Posterior vena cava (tissue), 2 donors: ENCODE data around the gene MTA1. TPM values are rescaled to one million over a fixed set of nuclear protein-coding genes. Genes with fewer than 3 reads are reported as not detected.

Experiments used
- DNase-seq: peaks from one replicate; pipeline ENCODE4 v3.0.0-alpha.2; 2020; ENCODE audit warnings: low spot score
- intact Hi-C, 2 donors: fragments of 100-400 bp; cut with DNase I; formaldehyde crosslinking; loops; one replicate each; pipeline versions ENCODE4 v1.14.1 to v1.14.2; 2022 to 2023
- total RNA-seq, 2 donors: library from RNA; stranded (reverse); fragmentation: NEBNext Ultra II Directional; extraction: Animal tissue kit (Norgen Biotek cat#: 25700); gene quantifications; one replicate each; pipeline ENCODE4 v1.2.1, GENCODE V29; 2021
- donor health status: DM: yes; HTN: yes; CAD: no.
- donor health status: DM: yes; HTN: yes; CAD: no.

Gene MTA1
- total RNA-seq, 2 donors from 2014 or later, result 60.7 to 62.0 TPM

GRCh38 chr14:105398726-105399465 is 20.7 kb upstream of the MTA1 start:
- intact Hi-C loops, result no loop called here
- no peak for DNase-seq

- intact Hi-C loops, result no loop called here
- DNase-seq, result no peak
These were observed 20.2 kb upstream of the MTA1 start for GRCh38 chr14:105399466-105399775.

- DNase-seq, result no peak
- intact Hi-C loops, result no loop called here
These were observed 19.6 kb upstream of the MTA1 start for GRCh38 chr14:105400016-105400415.

- intact Hi-C loops, result no loop called here
- DNase-seq, result no peak
These were observed 17.9 kb upstream of the MTA1 start for GRCh38 chr14:105401699-105402098.

GRCh38 chr14:105408592-105408991 is 11.0 kb upstream of the MTA1 start:
- intact Hi-C loops, result no loop called here
- DNase-seq, result peak; percentile 78

GRCh38 chr14:105409364-105409763 is 10.3 kb upstream of the MTA1 start:
- intact Hi-C loops, result no loop called here
- DNase-seq, result no peak

GRCh38 chr14:105410642-105411016 is 9.0 kb upstream of the MTA1 start:
- no peak for DNase-seq
- intact Hi-C loops, result no loop called here

GRCh38 chr14:105411017-105411941 is 8.3 kb upstream of the MTA1 start:
- intact Hi-C loops, result no loop called here
- peak; percentile 84 for DNase-seq

GRCh38 chr14:105411985-105412770 is 7.4 kb upstream of the MTA1 start:
- peak; percentile 50 for DNase-seq

GRCh38 chr14:105412771-105413543 is 6.7 kb upstream of the MTA1 start:
- intact Hi-C loops, result no loop called here
- DNase-seq, result peak; percentile 64

More at GRCh38 chr14:105411985-105412770, 7.4 kb upstream of the MTA1 start:
- intact Hi-C loops, result no loop called here

GRCh38 chr14:105413544-105413886 is 6.1 kb upstream of the MTA1 start:
- peak; percentile 49 for DNase-seq
- intact Hi-C loops, result no loop called here

- DNase-seq, result peak; percentile 93
- intact Hi-C loops, result no loop called here
These were observed 4.9 kb upstream of the MTA1 start for GRCh38 chr14:105414456-105415371.

- DNase-seq, result peak; percentile 62
- intact Hi-C loops, result no loop called here
These were observed 3.9 kb upstream of the MTA1 start for GRCh38 chr14:105415481-105416428.

GRCh38 chr14:105416671-105417070 is 3.0 kb upstream of the MTA1 start:
- DNase-seq, result no peak
- intact Hi-C loops, result no loop called here

- no peak for DNase-seq
- intact Hi-C loops, result no loop called here
These were observed 1.9 kb upstream of the MTA1 start for GRCh38 chr14:105417690-105418121.

GRCh38 chr14:105418269-105419194 is 1.1 kb upstream of the MTA1 start:
- peak; percentile 76 for DNase-seq
- intact Hi-C loops, result no loop called here
